Central memory CD8-positive, alpha-beta T cell (primary cell): ENCODE data around the gene COASY.

Experiments used
- ATAC-seq: fragments of 150-1000 bp; cut with Tn5 transposase; replicated peaks from 2 replicates; pipeline ENCODE4 v1.10.0; 2022; ENCODE audit warnings: mild to moderate bottlenecking, moderate FRiP score, moderate number of reproducible peaks; ENCODE audit not compliant: poor library complexity, severe bottlenecking; ENCODE audit errors: extremely low read depth
- DNase-seq, 2 donors: peaks; one replicate each; pipeline ENCODE4 v3.0.0; 2021; ENCODE audit warnings: low spot score in 2 of 2
- H3K27ac Mint-ChIP-seq: one replicate; pipeline ENCODE4 v1.8.0; 2022; ENCODE audit warnings: low read depth, mild to moderate bottlenecking, moderate library complexity, mixed read lengths
- H3K27me3 Mint-ChIP-seq: one replicate; pipeline ENCODE4 v1.8.0; 2022; ENCODE audit warnings: mixed read lengths
- H3K36me3 Mint-ChIP-seq: one replicate; pipeline ENCODE4 v1.8.0; 2022; ENCODE audit warnings: mild to moderate bottlenecking, moderate library complexity, mixed read lengths; ENCODE audit not compliant: insufficient read depth
- H3K4me1 Mint-ChIP-seq: one replicate; pipeline ENCODE4 v1.8.0; 2022; ENCODE audit warnings: mixed read lengths
- H3K4me3 Mint-ChIP-seq: one replicate; pipeline ENCODE4 v1.8.0; 2022; ENCODE audit warnings: mild to moderate bottlenecking, moderate library complexity, mixed read lengths
- H3K9me3 Mint-ChIP-seq: one replicate; pipeline ENCODE4 v1.8.0; 2022; ENCODE audit warnings: mixed read lengths

The COASY gene

DNA sequence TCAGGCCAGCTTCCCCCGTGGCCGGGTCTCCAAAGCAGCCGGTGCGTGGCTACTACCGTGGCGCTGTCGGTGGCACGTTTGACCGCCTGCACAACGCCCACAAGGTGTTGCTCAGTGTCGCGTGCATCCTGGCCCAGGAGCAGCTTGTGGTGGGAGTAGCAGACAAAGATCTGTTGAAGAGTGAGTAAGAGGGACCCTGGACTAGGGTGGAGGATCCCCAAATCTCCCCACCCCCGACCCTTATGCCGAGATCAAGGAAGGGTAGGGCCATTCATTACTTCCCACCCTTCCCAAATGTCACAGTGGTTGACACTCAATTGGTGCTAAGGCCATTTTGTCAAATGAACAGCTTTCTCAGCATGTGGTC, 1.2 kb downstream of the COASY start:
- Mint-ChIP-seq H3K4me3 (peak overlapping the region; percentile 89), H3K27ac (peak overlapping the region; percentile 96), H3K9me3 (no peaks in the 10 kb centered on the region), H3K4me1 (peaks cover 41% of the 10 kb centered on the region), H3K36me3 (peaks cover 21% of the 10 kb centered on the region), H3K27me3 (no peaks in the 10 kb centered on the region)
- ATAC-seq (no peak), DNase-seq (no peak)

DNA sequence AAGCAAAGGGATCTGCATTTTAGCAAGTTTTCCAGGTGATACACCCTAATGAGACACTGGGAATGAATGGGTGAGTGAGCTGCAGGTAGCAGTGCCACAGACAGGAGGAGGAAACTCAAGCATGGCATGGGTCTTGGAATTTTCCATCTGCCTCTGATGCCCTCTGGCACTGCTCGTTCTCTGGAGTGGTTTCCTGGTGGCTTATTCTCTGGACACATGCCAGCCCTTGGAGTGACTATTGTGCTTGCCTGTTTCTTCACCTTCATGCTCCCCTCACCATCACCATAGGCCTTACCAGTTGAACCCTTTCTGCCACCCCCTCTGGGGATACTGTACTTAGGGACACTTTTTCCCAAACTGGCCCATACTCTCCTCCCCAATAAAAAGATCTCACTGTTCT, 1.6 kb downstream of the COASY start:
- peaks cover 21% of the 10 kb centered on the region for H3K36me3 Mint-ChIP-seq
- peak overlapping the region; percentile 89 for H3K4me3 Mint-ChIP-seq

GRCh38 chr17:42563950-42564349, 2.0 kb downstream of the COASY start:
- H3K27ac Mint-ChIP-seq, result peak overlapping the region; percentile 52
- no peak for DNase-seq
- H3K27me3 Mint-ChIP-seq, result no peaks in the 10 kb centered on the region
- no peaks in the 10 kb centered on the region for H3K9me3 Mint-ChIP-seq
- H3K4me1 Mint-ChIP-seq, result peaks cover 47% of the 10 kb centered on the region
- peak overlapping the region; percentile 89 for H3K4me3 Mint-ChIP-seq
- H3K36me3 Mint-ChIP-seq, result peaks cover 21% of the 10 kb centered on the region
- no peak for ATAC-seq

More for the DNA sequence above, 1.6 kb downstream of the COASY start:
- H3K27ac Mint-ChIP-seq, result peak overlapping the region; percentile 96
- DNase-seq (no peak), ATAC-seq (no peak)
- H3K4me1 Mint-ChIP-seq, result peaks cover 43% of the 10 kb centered on the region
- no peaks in the 10 kb centered on the region for H3K9me3 Mint-ChIP-seq
- no peaks in the 10 kb centered on the region for H3K27me3 Mint-ChIP-seq

DNA sequence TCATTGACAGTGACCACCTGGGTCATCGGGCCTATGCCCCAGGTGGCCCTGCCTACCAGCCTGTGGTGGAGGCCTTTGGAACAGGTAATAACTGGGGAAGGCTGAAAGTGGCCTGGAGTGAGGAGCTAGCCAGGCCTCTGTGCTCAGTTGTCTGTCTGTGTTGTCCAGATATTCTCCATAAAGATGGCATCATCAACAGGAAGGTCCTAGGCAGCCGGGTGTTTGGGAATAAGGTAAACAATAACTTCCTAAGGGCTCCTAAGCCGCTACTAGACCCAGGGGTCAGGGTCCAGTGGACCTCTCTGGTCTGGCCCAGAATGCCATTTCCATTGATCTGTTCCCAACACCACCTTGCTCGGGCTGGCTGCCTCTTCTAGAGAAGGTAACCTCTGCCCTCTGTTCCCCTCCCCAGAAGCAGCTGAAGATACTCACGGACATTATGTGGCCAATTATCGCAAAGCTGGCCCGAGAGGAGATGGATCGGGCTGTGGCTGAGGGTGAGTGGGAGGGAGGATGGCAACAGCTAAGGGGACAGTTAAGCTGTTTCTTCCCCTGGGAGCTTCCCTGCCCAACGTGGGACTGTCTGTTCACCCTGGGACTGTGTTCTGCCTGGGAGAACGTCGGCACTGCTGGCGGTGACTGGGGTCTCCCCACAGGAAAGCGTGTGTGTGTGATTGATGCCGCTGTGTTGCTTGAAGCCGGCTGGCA, 3.0 kb downstream of the COASY start:
- H3K27me3 Mint-ChIP-seq, result no peaks in the 10 kb centered on the region
- ATAC-seq (no peak), DNase-seq (no peak)
- H3K4me3 Mint-ChIP-seq, result peak overlapping the region; percentile 89
- peaks cover 47% of the 10 kb centered on the region for H3K4me1 Mint-ChIP-seq
- no peak overlapping the region for H3K27ac Mint-ChIP-seq
- H3K36me3 Mint-ChIP-seq, result peaks cover 27% of the 10 kb centered on the region
- H3K9me3 Mint-ChIP-seq, result no peaks in the 10 kb centered on the region

GRCh38 chr17:42565523-42566214, 3.7 kb downstream of the COASY start:
- H3K4me1 Mint-ChIP-seq, result peaks cover 47% of the 10 kb centered on the region
- DNase-seq (no peak), ATAC-seq (no peak)
- H3K27me3 Mint-ChIP-seq, result no peaks in the 10 kb centered on the region
- peak overlapping the region; percentile 93 for H3K4me3 Mint-ChIP-seq
- peaks cover 28% of the 10 kb centered on the region for H3K36me3 Mint-ChIP-seq
- peak overlapping the region; percentile 89 for H3K27ac Mint-ChIP-seq
- H3K9me3 Mint-ChIP-seq, result no peaks in the 10 kb centered on the region

GRCh38 chr17:42566215-42566882, 4.4 kb downstream of the COASY start:
- no peaks in the 10 kb centered on the region for H3K9me3 Mint-ChIP-seq
- peaks cover 46% of the 10 kb centered on the region for H3K4me1 Mint-ChIP-seq
- peaks cover 32% of the 10 kb centered on the region for H3K36me3 Mint-ChIP-seq
- DNase-seq (no peak), ATAC-seq (no peak)
- H3K27ac Mint-ChIP-seq, result peak overlapping the region; percentile 89
- peak overlapping the region; percentile 93 for H3K4me3 Mint-ChIP-seq
- no peaks in the 10 kb centered on the region for H3K27me3 Mint-ChIP-seq

DNA sequence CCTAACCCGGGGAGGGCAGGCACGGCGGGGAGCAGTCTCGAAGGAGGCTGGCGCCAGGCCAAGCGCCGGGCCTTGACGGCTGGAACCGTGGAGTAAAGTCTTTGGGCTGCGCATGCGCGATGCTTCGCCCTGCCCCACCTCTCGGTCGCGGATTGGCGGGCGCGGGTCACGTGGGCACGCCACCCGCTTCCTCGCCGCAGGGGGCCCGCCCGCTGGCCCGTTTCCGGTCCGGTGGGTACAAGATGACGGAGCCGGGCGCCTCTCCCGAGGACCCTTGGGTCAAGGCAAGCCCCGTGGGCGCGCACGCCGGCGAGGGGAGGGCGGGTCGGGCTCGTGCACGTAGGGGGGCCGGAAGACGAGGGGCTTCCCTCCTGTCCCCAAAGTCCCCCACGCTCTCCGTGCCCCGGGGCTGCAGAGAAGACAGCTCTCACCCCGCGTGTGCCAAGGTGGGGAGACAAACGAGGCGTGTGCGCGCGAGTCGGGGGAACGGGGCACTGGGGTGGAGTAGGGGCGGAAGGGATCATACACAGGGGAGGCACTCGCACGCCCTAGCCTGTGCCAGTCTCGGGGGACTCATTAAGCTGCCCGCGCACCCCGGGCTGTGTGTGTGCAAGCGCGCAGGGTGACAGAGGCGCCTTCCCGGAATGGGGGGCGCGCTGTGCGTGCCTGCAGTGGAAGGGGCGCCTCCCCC, 5.1 kb downstream of the COASY start, which contains the start of gene MLX:
TSS of gene MLX (plus strand) at position 218 of the 691 bp plus-strand sequence. CDS start at position 243, 25 bp downstream.
- Mint-ChIP-seq H3K4me1 (peaks cover 40% of the 10 kb centered on the region), H3K4me3 (peak within 1 kb of the TSS; percentile 93), H3K9me3 (no peaks in the 10 kb centered on the region), H3K27ac (peak within 1 kb of the TSS; percentile 89), H3K36me3 (peaks cover 32% of the 10 kb centered on the region), H3K27me3 (no peaks in the 10 kb centered on the region)
- ATAC-seq (peak; percentile 81), DNase-seq (peak; percentile 80 to 88)

DNA sequence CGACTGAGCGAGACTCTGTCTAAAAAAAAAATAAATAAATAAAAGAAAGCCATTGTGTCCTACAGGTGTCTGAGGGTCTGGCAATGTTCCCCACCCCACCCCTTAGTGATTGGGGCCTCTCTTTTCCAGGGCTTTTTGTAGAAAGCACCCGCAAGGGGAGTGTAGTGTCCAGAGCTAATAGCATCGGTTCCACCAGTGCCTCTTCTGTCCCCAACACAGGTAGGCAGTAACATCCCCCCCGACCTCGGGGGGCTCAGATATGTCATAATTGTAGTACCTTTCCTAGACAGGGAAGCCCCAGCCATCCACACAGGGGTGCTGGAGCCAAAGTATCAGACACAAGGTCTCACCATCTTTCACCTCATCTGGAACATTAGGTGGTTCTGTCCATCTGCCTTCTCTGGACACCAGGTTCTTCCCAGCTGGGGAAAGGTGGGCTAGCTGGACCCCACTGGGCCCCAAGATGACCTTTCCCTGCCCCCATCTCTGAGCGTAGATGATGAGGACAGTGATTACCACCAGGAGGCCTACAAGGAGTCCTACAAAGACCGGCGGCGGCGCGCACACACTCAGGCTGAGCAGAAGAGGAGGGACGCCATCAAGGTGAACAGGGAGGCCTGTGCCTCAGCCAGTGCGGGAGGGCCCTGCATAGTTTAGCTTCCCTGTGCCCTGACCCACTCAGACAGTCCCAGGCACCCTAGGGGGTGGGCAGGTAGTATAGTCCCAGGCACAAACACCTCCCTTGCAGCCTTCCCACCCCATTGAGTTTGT, 6.6 kb downstream of the COASY start:
- Mint-ChIP-seq H3K36me3 (peaks cover 36% of the 10 kb centered on the region), H3K4me1 (peaks cover 36% of the 10 kb centered on the region)

DNA sequence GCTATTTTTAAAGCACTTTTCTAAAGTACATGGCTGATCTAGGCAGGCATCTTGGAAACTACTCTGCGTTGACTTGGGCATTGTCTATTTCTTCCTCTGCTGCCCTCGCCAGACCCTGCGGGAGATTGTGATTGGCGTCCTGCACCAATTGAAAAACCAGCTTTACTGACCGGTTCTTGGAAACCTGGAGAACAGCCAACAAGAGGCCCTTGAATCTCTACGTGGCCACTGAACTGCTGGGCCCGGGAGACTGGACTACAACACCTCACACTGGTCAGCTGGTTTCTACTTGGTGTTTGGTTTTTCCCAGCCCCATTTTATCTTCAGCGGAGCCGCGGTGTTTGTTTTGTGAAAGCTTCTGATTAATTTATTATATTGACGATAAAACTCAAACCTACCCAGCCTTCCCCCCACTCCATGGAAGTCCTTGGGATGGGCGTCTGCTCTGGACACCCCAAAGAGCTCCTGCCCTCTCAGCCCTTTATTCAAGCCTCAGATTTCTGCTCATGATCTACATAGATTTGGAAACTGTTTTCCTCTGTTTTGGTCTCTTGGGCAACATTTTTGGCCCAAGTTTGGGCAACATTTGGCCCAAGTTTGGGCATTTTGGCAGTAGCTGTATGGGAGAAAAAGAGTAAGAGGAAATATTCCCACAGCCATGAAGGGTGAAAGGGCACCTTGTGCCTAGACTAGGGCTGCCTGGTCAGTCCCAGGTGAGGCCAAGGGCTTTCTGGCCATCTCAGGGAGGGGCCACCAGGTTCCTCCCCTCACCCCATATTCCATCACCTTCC, 9.7 kb downstream of the COASY start:
- no peak for DNase-seq
- H3K9me3 Mint-ChIP-seq, result no peaks in the 10 kb centered on the region
- no peak overlapping the region for H3K4me3 Mint-ChIP-seq
- H3K27me3 Mint-ChIP-seq, result no peaks in the 10 kb centered on the region
- no peak overlapping the region for H3K27ac Mint-ChIP-seq
- peaks cover 43% of the 10 kb centered on the region for H3K4me1 Mint-ChIP-seq
- no peak for ATAC-seq
- peaks cover 39% of the 10 kb centered on the region for H3K36me3 Mint-ChIP-seq

More for the DNA sequence above, 6.6 kb downstream of the COASY start:
- Mint-ChIP-seq H3K9me3 (no peaks in the 10 kb centered on the region), H3K27ac (no peak overlapping the region), H3K4me3 (peak overlapping the region; percentile 50), H3K27me3 (no peaks in the 10 kb centered on the region)
- no peak for ATAC-seq
- no peak for DNase-seq

DNA sequence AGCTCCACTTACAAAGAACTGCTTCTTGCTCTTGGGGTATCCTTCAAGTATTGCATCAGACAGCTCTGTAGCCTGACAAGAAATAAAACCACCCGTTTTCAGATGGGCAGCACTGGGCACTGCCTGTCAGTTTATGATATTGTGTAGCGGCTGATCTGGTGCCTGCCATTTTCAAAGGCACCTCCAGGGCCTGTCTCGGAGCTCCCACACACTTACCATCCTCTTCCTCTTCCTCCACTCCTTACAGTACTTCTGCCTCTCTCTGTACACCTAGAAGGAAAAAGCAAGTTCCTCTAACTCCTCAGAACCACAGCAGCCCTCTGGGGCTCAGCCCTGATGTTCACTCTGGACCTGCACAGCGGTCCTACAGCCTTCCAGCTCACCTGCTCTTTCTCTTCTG, 11.1 kb downstream of the COASY start:
- peaks cover 37% of the 10 kb centered on the region for H3K36me3 Mint-ChIP-seq
- no peak for ATAC-seq

GRCh38 chr17:42574463-42574862, 12.5 kb downstream of the COASY start:
- Mint-ChIP-seq H3K4me3 (no peak overlapping the region), H3K4me1 (peaks cover 45% of the 10 kb centered on the region), H3K27me3 (no peaks in the 10 kb centered on the region), H3K9me3 (no peaks in the 10 kb centered on the region), H3K27ac (no peak overlapping the region), H3K36me3 (peaks cover 40% of the 10 kb centered on the region)
- ATAC-seq (no peak), DNase-seq (no peak)

More for the DNA sequence above, 11.1 kb downstream of the COASY start:
- DNase-seq, result no peak
- Mint-ChIP-seq H3K9me3 (no peaks in the 10 kb centered on the region), H3K4me1 (peaks cover 46% of the 10 kb centered on the region), H3K27ac (no peak overlapping the region), H3K4me3 (no peak overlapping the region), H3K27me3 (no peaks in the 10 kb centered on the region)
